Adrenal gland (tissue), 5 donors: Measurements from ENCODE around the gene SLPI.

Source experiments
- CTCF ChIP-seq, 6 experiments: fragments of 450-650 bp in 4 of 6; fragments of 200-600 bp in 2 of 6; sonication (generic) in 1 of 6; IDR thresholded peaks; 1 replicate in 5 of 6; 2 replicates in 1 of 6; pipeline versions ENCODE4 v1.5.1 to v1.8.0; 2016 to 2021; ENCODE audit warnings: antibody characterized with exemption in 6 of 6, mild to moderate bottlenecking in 2 of 6, moderate library complexity in 1 of 6
- POLR2A ChIP-seq, 2 donors: fragments of 450-650 bp; IDR thresholded peaks; one replicate each; pipeline ENCODE4 v1.6.1; 2017; ENCODE audit warnings: antibody characterized with exemption in 2 of 2, mild to moderate bottlenecking in 2 of 2, moderate library complexity in 1 of 2
- donor health status: DM: no; HTN: no; CAD: no.

GRCh38 chr20:45269754-45270270 is 15.4 kb upstream of the SLPI start:
- TF ChIP-seq POLR2A (IDR thresholded peaks at IDR 0.05), result no peak
- TF ChIP-seq CTCF (IDR thresholded peaks at IDR 0.05), result no peak
